Trophoblast cell (in vitro differentiated cells and primary cell): ENCODE data around the gene JARID2.

Experiments used
- DNase-seq, 2 donors: peaks; one replicate each; pipeline ENCODE4 v3.0.0-alpha.2; 2016
- H2AFZ ChIP-seq: 2 replicates; pipeline ENCODE4 v1.6.1; 2013; ENCODE audit warnings: low read length, moderate library complexity, mild to moderate bottlenecking; ENCODE audit not compliant: insufficient read depth, poor library complexity
- H2AK5ac ChIP-seq: 2 replicates; pipeline ENCODE4 v1.6.1; 2013; ENCODE audit warnings: mild to moderate bottlenecking, low read length
- H2BK120ac ChIP-seq: 2 replicates; pipeline ENCODE4 v1.6.1; 2013; ENCODE audit warnings: low read length, mild to moderate bottlenecking, moderate library complexity; ENCODE audit not compliant: insufficient read depth, poor library complexity
- H2BK12ac ChIP-seq: 2 replicates; pipeline ENCODE4 v1.6.1; 2013; ENCODE audit warnings: mild to moderate bottlenecking, low read length, moderate library complexity
- H2BK5ac ChIP-seq: 2 replicates; pipeline ENCODE4 v1.6.1; 2013; ENCODE audit warnings: low read length, low read depth, moderate library complexity, mild to moderate bottlenecking; ENCODE audit not compliant: poor library complexity
- H3K14ac ChIP-seq: 2 replicates; pipeline ENCODE4 v1.6.1; 2013; ENCODE audit warnings: mild to moderate bottlenecking, low read length
- H3K18ac ChIP-seq: 2 replicates; pipeline ENCODE4 v1.6.1; 2013; ENCODE audit warnings: mild to moderate bottlenecking, low read length
- H3K23ac ChIP-seq: 2 replicates; pipeline ENCODE4 v1.6.1; 2013; ENCODE audit warnings: low read length
- H3K27ac ChIP-seq: 2 replicates; pipeline ENCODE4 v1.5.1; 2013; ENCODE audit warnings: low read depth, mild to moderate bottlenecking, inconsistent platforms, low read length, moderate library complexity
- H3K27me3 ChIP-seq: 2 replicates; pipeline ENCODE4 v1.6.1; 2013; ENCODE audit warnings: inconsistent platforms, mild to moderate bottlenecking, low read length, moderate library complexity; ENCODE audit not compliant: insufficient read depth
- H3K36me3 ChIP-seq, 2 experiments: 1 replicate in 1 of 2; 2 replicates in 1 of 2; pipeline ENCODE4 v1.6.1; 2013; ENCODE audit warnings: low read length in 2 of 2, mild to moderate bottlenecking in 2 of 2, moderate library complexity in 1 of 2; ENCODE audit not compliant: insufficient read depth in 2 of 2, control insufficient read depth in 1 of 2
- H3K4ac ChIP-seq: 2 replicates; pipeline ENCODE4 v1.6.1; 2013; ENCODE audit warnings: low read depth, mild to moderate bottlenecking, low read length, moderate library complexity
- H3K4me1 ChIP-seq, 2 experiments: 1 replicate in 1 of 2; 2 replicates in 1 of 2; pipeline ENCODE4 v1.6.1; 2013; ENCODE audit warnings: low read length in 2 of 2, mild to moderate bottlenecking in 2 of 2, moderate library complexity in 1 of 2; ENCODE audit not compliant: insufficient read depth in 2 of 2, control insufficient read depth in 1 of 2
- H3K4me2 ChIP-seq: 2 replicates; pipeline ENCODE4 v1.6.1; 2013; ENCODE audit warnings: inconsistent platforms, mild to moderate bottlenecking, low read length, moderate library complexity
- H3K4me3 ChIP-seq: 2 replicates; pipeline ENCODE4 v1.5.1; 2013; ENCODE audit warnings: mild to moderate bottlenecking, low read depth, low read length, inconsistent platforms
- H3K79me1 ChIP-seq: one replicate; pipeline ENCODE4 v1.6.1; 2013; ENCODE audit warnings: low read length
- H3K79me2 ChIP-seq: 2 replicates; pipeline ENCODE4 v1.6.1; 2013; ENCODE audit warnings: low read length, mild to moderate bottlenecking; ENCODE audit not compliant: control insufficient read depth, insufficient read depth, poor library complexity
- H3K9ac ChIP-seq: 2 replicates; pipeline ENCODE4 v1.6.1; 2013; ENCODE audit warnings: mild to moderate bottlenecking, low read length
- H3K9me3 ChIP-seq: 2 replicates; pipeline ENCODE4 v1.6.1; 2013; ENCODE audit warnings: low read depth, mild to moderate bottlenecking, control low read depth, inconsistent platforms, low read length; ENCODE audit not compliant: insufficient read depth
- H4K12ac ChIP-seq: 2 replicates; pipeline ENCODE4 v1.6.1; 2013; ENCODE audit warnings: low read depth, mild to moderate bottlenecking, low read length, moderate library complexity
- H4K8ac ChIP-seq: 2 replicates; pipeline ENCODE4 v1.6.1; 2013; ENCODE audit warnings: low read depth, mild to moderate bottlenecking, low read length, moderate library complexity
- H4K91ac ChIP-seq: one replicate; pipeline ENCODE4 v1.6.1; 2013; ENCODE audit warnings: low read depth, mild to moderate bottlenecking, low read length, moderate library complexity
- WGBS: extraction: QIAGEN DNeasy Blood & Tissue Kit; methylation state at CpG from one replicate; pipeline ENCODE4 v1.1.7; 2013; ENCODE audit warnings: missing lambda C conversion rate; ENCODE audit not compliant: insufficient read length, insufficient coverage; ENCODE audit errors: extremely low coverage; 5-methylcytosine and 5-hydroxymethylcytosine counted together

Gene JARID2

DNA sequence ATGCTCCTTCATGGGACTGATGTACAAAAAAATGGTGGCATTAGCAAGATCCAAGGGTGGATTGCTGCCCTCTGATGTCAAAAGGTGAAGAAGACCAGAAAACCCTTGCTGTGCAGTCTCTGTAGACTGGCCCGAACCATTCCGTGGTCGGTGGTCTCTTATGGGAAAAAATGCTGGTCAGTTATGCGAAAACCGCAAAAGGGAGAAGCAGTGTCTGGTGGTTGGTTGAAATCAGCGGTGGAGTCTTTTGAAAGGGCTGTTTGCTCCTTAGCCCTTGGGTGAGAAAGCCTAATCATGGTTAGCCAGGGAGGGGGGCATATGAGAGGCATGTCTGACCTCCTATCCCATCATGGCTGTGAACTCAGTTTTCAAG, 308.8 kb downstream of the JARID2 start:
- no CpG with 5 or more reads among the region's 6 CpGs for WGBS
- H2AFZ ChIP-seq: no peak overlapping the region
- no peak overlapping the region for H3K23ac ChIP-seq
- peak overlapping the region; percentile 31 for H3K14ac ChIP-seq
- H3K79me1 ChIP-seq: peaks cover 11% of the 10 kb centered on the region
- no peak overlapping the region for H3K9ac ChIP-seq
- H3K4ac ChIP-seq: no peak overlapping the region
- no peak for DNase-seq
- H3K27ac ChIP-seq: no peak overlapping the region
- H4K8ac ChIP-seq: peak overlapping the region; percentile 9
- peak overlapping the region; percentile 61 for H2BK5ac ChIP-seq
- H3K4me1 ChIP-seq: peaks cover 15 to 24% of the 10 kb centered on the region in 2 experiments
- peak overlapping the region; percentile 72 for H3K18ac ChIP-seq
- peak overlapping the region; percentile 90 for H2AK5ac ChIP-seq
- H3K4me2 ChIP-seq: no peak overlapping the region
- no peaks in the 10 kb centered on the region for H3K27me3 ChIP-seq
- peak overlapping the region; percentile 71 for H2BK120ac ChIP-seq
- H2BK12ac ChIP-seq: peak overlapping the region; percentile 85
- no peaks in the 10 kb centered on the region for H3K9me3 ChIP-seq
- peak overlapping the region; percentile 54 for H4K91ac ChIP-seq
- no peaks in the 10 kb centered on the region for H3K79me2 ChIP-seq
- no peaks in the 10 kb centered on the region for H3K36me3 ChIP-seq
- no peak overlapping the region for H3K4me3 ChIP-seq
- no peak overlapping the region for H4K12ac ChIP-seq

DNA sequence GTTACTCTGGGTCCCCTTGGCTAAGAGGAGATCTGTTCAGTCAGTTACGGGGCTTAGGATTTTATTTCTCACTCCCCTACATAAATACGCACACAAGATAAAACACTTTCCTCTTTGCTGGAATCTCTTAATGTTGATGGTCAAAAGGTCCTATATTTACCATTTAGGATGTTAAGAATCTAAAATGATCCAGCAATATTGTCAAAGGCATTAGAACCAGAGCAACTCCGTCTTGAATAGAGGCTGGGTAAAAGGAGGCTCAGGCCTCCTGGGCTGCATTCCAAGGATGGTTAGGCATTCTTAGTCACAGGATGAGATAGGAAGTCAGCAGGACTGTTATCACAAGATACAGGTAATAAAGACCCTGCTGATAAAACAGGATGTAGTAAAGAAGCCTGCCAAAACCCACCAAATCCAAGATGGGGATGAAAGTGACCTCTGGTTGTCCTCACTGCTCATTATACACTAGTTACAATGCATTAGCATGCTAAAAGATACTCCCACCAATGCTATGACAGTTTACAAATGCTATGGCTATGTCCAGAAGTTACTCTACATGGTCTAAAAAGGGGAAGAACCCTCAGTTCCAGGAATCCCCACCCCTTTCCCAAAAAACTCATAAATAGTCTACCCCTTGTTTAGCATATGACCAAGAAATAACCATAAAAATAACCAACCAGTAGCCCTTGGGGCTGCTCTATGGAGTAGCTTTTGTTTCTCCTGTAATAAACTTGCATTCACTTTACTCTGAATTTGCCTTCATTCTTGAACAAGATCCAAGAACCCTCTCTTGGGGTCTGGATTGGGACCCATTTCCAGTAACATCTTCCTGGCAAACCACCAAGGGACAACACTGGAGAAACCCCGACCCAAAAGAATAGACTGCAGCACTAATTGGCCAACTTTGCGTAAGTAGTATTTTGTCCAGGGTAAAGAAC, 309.5 kb downstream of the JARID2 start:
- Histone ChIP-seq H3K9ac (no peak overlapping the region), H2AK5ac (peak overlapping the region; percentile 90), H3K4me3 (no peak overlapping the region), H4K12ac (no peak overlapping the region), H2BK5ac (peak overlapping the region; percentile 61), H2BK120ac (peak overlapping the region; percentile 71), H2AFZ (no peak overlapping the region), H3K23ac (no peak overlapping the region), H3K14ac (peak overlapping the region; percentile 31), H3K36me3 (no peaks in the 10 kb centered on the region), H3K27me3 (no peaks in the 10 kb centered on the region), H2BK12ac (peak overlapping the region; percentile 85), H4K91ac (peak overlapping the region; percentile 54), H3K79me2 (no peaks in the 10 kb centered on the region), H3K27ac (no peak overlapping the region), H3K9me3 (no peaks in the 10 kb centered on the region), H3K4ac (no peak overlapping the region), H3K18ac (peak overlapping the region; percentile 72), H3K79me1 (peaks cover 11% of the 10 kb centered on the region), H3K4me2 (no peak overlapping the region), H3K4me1 (peaks cover 15 to 24% of the 10 kb centered on the region in 2 experiments), H4K8ac (no peak overlapping the region)
- WGBS: no CpG with 5 or more reads among the region's 5 CpGs
- DNase-seq: peak in 1 of 2 donors; percentile 66

DNA sequence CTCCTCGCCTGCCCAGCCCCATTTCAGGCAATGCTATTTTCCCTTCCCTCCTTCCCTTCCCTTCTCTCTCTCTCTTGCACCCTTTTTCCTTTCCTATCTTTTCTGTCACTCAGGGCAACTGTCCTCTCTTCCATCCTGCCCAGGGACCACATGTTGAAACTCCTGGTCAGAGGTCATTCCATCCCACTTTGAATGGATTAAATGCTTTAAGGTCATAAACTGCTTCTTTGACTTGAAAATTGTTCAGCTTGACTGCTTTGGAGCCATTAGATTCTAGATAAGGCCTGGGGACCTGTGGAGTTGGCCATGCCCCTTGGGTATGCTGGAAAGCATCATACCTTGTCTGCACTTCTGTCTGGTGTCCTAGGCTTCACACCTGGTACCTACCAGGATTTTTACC, 310.8 kb downstream of the JARID2 start:
- Histone ChIP-seq H2BK12ac (no peak overlapping the region), H4K91ac (no peak overlapping the region), H3K36me3 (no peaks in the 10 kb centered on the region), H4K8ac (no peak overlapping the region), H2BK5ac (peak overlapping the region; percentile 0), H3K4me1 (peaks cover 11 to 18% of the 10 kb centered on the region in 2 experiments), H3K4ac (no peak overlapping the region), H3K79me1 (peaks cover 8% of the 10 kb centered on the region), H4K12ac (no peak overlapping the region), H3K79me2 (no peaks in the 10 kb centered on the region), H3K9ac (no peak overlapping the region), H3K23ac (no peak overlapping the region), H3K18ac (no peak overlapping the region), H3K4me2 (no peak overlapping the region), H2AK5ac (no peak overlapping the region), H3K14ac (no peak overlapping the region), H3K9me3 (no peaks in the 10 kb centered on the region), H3K4me3 (no peak overlapping the region), H2AFZ (no peak overlapping the region), H2BK120ac (no peak overlapping the region), H3K27ac (peak overlapping the region; percentile 10), H3K27me3 (no peaks in the 10 kb centered on the region)
- no peak for DNase-seq
- no CpG with 5 or more reads among the region's 1 CpG for WGBS

DNA sequence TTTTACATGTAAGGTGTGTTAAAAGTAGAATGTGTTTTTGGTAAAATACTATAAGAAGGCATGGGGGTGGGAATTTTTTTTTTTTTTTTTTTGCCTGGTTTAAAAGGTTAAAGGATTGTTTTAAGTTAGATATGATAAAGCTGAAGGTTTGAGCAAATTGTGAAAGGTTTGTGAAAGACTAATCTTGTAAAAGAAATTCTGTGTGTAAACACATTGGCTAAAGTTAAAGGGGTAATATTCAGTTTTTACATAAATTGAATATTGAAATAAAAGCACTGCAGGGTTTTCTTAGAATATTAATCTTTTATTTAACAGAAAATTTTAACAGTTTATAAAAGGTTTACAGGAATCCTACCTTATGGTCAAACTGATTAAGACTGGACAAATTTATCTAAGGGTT, 311.3 kb downstream of the JARID2 start:
- Histone ChIP-seq H3K4me2 (no peak overlapping the region), H3K4me1 (peaks cover 11 to 18% of the 10 kb centered on the region in 2 experiments), H3K9me3 (no peaks in the 10 kb centered on the region), H4K8ac (no peak overlapping the region), H2BK12ac (no peak overlapping the region), H3K27ac (no peak overlapping the region), H3K14ac (no peak overlapping the region), H2AK5ac (no peak overlapping the region), H2BK5ac (no peak overlapping the region), H4K91ac (no peak overlapping the region), H3K18ac (no peak overlapping the region), H3K27me3 (no peaks in the 10 kb centered on the region), H2BK120ac (no peak overlapping the region), H4K12ac (no peak overlapping the region), H3K36me3 (no peaks in the 10 kb centered on the region), H3K79me2 (no peaks in the 10 kb centered on the region), H2AFZ (no peak overlapping the region), H3K4ac (no peak overlapping the region), H3K4me3 (no peak overlapping the region), H3K79me1 (peaks cover 8% of the 10 kb centered on the region), H3K9ac (no peak overlapping the region), H3K23ac (no peak overlapping the region)
- DNase-seq: no peak
